GM18517 (cell line): ENCODE measurements around the gene PTPRN2.

Experiments used
- ATAC-seq: cut with Tn5 transposase; IDR thresholded peaks from one replicate; pipeline ENCODE4 v1.9.1; 2021; ENCODE audit warnings: mild to moderate bottlenecking, moderate library complexity; ENCODE audit not compliant: unreplicated experiment

PTPRN2 gene

DNA sequence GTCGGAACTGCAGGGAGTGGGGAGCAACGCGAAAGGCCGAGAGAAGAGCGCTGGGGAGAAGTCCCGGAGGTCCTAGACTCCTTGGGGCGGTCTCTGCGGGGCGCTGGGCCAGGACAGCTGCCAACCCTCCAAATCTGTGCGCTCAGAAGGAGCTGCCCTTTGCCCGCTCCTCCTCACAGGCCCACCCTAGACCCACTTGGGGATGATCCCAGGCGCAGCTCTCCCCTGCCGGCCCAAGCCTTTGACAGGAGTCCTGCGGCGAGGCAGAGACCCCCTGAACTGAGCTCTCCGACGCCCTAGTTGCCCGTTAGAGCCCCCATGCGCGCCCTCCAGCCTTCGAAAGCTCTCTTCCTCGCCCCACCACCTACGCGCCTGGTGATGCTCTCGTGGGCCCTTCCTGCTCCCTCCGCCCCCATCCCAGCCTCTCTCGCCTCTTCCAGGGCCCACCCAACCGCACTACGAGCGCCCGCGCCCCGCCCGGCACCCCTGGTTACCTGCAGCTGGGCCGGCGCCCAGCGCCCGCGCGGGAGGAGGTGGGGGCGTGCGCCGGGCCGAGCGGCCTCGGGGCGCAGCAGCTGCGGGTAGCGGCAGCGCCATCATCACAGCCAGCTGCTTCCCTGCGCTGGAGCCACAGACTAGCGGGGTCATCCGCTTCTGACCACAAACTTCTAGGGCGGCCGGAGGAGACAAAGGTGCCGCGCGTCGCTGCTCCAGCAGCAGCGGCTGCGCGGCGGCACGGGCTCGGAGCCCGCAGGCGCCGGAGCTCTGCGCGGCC lies 897.4 kb downstream of the PTPRN2 start:
- no peak for ATAC-seq

DNA sequence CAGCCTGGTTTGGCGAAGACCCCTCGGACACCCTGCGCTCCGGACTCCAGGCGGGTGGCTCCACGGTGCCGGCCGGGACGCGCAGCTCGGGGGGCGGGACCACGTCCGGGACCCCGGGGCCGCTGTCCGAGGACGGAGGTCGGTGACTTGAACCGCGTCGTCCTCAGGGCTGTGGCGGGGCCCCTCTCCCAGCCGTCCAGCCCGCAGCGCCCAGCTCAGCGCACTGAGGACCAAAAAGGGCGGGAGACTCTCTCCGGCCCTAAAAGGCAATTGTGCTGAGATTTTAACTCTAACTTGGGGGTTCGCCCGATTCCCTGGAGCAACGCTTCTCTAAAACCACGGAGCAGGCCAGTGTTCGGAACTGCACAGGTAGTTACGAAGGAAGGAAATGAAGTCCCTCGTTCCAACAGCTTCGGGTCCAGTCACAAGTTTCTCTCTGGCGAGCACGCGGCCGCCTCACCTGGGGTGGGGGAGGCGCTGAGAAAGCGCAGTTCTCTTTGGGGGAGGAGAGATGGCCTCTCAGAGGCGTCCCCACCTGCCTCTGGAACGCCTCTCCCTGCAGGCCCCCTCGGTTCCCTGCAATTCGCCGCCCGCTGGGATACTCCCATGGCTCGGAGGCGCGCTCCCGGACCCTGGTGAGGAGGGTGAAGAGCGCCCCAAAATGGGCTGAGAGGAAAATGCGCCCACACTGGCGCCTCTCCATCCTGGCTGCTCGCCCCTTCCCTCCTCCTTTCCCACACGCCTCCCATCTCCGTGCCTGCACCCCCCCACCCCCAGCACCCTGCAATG lies 898.2 kb downstream of the PTPRN2 start:
- no peak for ATAC-seq

DNA sequence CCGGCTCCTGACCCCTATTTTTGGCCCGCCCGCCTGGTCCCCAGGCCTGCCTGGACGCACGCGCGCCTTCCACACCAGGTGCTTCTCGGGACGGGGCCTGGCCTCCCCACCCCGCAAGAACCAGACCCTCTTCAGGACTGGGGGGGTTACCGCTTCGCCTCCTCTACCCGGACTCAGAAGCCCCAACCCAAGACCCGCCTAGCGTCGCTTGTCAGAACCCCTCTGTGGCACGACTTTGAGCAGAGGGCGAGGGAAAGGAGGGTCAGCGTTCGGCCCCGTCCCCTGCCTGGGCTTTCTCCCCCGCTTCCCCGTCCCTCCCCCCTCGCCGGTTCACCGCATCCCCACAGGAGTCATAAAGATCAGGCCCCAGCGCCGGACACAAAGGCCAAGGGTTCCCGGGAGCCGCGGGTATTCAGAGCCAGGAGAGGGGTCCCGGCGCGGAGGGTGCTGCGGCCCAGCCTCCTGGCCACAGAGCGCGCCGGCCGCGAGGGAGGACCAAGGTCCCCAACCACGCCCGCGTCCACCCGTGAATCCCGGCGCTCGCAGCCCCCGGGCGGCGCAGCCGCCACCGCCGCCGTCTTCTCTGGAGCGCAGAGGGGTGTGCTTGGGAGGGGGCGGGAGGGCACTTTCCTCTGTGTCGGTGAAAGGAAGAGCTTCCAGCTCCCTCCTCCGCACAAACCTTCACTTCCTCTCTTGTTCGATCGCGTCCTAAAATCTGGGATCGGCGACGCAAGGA lies 898.9 kb downstream of the PTPRN2 start:
- no peak for ATAC-seq

DNA sequence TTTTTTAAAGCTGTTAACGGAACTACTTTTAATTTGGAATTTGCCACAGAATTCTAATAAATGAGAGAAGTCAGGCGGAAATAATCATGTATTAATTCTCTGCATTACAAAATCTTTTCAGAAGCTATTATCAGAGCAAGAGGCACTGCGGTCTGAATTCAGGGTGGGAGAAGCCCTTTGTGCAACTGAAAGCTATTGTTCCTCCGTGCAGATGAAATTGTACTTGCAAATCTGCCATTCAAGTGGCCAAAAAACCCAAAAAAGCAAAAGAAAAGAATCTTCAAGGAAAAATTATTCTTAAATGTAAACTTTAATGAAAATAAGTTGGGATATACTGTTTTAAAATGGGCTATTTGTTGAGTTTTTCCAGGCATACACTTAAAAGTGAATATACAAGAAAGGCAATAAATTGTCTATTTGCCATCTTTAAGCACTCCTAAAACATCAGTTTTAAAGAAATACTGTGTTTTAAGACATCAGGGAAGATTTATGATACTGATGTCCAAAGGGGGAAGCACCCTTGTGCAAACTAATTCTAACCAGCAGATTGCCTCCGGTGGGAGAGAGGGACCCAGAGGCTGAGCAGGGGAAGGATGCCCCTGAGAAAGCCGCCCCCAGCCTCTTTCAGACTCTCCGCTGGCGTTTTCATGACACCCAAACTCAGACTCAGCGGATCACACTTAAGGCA lies 899.6 kb downstream of the PTPRN2 start:
- no peak for ATAC-seq

DNA sequence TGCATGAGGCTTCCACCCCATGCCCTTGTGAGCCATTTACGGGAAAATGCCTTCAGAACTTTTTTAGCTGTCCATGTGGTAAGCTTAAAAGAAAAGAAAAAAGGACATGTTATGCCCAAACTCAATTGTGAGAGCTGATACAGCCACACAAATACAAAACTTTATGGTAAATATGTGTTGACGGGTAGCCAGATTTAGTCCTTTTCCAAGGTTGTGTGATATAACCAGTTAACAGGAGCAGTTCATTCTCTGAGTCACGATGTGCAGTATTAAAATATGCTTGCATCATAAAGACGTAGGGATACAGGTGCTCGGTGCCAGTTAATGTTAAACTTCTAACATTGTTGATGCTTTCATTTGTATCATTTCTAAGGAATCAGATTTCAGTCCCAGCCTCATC lies 900.5 kb downstream of the PTPRN2 start:
- no peak for ATAC-seq

DNA sequence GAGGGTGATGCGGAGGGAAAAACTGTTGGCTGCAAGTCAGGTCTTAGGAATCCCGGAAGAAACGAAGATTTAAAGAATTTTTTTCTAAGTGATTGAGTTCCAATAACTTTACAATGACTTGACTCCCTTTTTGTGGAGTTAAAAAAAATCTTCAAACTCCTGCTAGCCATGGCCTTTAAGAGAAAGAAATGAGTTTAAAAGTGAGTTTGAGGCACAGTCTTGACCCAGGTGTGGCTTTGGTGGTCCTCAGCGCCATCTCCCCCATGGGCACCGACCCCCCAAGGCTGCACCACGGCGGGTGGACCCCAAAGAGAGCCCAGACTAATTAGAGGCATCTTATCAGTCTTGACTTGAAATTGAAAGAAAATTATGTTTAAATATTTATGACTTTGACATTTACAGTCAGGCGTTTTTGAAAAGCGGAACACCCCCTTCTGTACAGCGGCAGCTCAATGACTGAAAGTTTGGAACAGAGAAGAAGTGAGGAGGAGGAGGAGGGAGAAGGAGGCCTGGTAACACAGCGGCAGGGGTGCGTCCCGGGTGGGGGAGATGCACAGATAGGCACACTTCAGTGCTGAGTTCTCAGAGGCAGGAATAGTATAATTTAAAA lies 901.2 kb downstream of the PTPRN2 start:
- no peak for ATAC-seq

DNA sequence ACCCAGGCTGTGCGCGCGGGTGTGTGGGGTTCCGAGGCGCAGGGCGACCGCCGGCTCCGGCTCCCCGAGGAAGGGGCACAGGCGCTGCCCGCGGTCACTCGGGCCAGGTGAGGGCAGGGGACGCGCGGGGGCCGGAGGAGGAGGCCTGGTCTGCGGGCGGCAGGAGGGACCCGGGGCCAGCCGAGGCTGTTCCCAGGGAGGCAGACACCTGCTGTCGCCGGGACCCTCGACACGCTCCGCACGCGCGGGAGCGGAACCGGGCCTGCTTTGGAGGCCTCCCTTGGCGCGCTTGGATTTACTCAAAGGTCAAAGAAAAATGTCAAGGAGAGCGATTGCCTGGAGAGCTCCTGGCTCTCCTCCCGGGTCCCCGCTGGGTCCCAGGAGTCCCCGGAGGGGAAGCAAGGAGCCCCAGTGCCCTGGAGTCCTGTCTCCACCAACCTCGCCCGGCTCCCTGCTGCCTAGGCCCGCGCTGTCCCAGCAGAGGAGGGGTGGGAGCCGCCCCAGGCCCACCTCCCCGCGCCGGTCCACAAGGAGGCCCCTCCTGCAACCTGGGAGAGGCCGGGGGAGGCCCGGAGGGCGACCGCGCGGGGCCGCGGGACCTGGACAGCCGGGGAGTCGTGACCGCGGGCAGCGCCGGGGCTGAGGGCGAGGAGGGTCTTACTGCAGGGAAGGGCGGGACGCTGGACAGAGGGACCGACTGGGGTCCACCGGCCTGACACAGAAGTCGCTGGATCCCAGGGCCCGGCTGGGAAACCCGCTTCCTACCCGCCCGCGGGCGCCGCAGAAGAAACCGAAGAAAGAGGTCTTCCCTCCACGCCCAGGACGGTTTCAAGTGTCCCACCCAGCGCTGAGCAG lies 902.0 kb downstream of the PTPRN2 start:
- ATAC-seq, result no peak

DNA sequence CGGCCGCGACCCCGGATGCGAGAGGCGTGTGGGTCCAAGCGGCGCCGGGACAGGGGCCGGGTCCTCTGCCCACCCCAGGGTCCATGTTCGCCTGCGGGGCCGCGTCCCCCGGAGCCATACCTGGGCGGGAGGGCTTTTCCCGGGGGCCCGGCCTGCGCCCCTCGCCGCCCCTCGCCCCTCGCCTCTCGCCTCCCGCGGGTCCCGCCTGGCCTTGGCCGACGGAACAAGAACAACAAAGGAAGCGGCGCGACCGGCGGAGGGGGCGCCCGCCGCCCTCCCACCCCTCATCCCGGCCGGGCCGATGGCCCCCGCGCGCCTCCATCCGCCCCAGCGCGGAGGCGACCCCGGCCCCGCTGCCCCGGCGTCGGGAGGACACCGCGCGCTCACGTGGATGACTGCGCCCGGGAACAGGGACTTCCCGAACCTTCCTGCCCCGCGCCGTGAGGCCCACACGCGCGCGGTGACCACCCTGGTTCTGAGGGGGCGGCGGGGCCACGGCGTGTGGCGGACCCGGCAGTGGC lies 902.7 kb downstream of the PTPRN2 start:
- no peak for ATAC-seq

DNA sequence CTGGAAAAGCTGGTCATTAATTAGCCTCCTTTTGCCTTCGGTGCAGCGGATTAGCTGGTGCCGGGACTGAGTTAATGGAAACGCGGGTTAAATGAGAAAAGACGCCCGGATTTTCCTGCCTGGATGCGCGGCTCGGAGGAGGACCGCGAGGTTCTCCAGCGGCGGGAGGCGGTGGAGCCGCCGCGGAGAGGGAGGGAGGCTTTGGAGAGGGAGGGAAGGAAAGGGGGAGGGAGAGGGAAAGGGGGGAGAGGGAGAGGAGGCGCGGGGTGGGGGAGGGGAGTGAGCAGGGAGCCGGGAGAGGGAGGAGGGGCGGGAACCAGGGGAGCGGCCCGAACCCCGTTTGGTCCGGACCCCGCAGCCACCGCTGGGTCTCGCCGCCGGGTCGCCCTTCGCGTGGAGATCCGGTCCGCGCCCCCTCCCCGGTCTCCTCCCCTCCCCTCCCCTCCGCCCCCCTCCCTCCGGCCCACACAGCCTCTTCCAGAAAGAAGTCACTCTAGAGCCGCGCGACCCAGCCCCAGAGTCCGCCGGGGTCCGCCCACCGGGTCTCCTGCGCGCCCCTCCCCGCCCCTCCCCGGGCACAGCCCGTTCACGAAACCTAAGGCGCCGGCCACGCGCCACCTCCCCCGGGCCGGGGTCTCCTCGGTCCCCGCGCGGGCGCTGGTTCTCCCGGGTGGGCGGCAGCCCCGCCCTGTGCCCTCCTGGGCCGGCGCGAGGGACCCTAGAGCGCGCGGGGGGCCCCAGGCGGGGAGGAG lies 903.3 kb downstream of the PTPRN2 start:
- ATAC-seq, result no peak

DNA sequence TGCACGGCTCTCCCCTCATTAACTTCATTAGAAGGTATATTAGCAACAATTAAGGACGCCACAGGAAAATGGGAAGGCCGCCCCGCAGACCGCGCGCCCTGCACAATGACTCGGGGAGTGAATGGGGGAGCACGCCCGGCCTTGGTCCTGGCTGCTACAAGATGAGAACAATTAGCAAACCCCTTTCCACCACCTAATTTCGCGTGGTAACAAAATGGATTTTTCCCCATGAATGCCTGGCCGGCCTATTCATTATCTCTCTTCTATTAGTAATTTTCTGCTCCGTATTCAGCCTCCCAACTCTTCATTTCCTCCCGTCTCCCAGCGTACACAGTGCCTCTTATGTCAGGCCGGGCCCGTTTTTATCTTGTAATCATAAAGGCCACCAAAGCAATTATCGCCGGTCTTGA lies 903.9 kb downstream of the PTPRN2 start:
- no peak for ATAC-seq

DNA sequence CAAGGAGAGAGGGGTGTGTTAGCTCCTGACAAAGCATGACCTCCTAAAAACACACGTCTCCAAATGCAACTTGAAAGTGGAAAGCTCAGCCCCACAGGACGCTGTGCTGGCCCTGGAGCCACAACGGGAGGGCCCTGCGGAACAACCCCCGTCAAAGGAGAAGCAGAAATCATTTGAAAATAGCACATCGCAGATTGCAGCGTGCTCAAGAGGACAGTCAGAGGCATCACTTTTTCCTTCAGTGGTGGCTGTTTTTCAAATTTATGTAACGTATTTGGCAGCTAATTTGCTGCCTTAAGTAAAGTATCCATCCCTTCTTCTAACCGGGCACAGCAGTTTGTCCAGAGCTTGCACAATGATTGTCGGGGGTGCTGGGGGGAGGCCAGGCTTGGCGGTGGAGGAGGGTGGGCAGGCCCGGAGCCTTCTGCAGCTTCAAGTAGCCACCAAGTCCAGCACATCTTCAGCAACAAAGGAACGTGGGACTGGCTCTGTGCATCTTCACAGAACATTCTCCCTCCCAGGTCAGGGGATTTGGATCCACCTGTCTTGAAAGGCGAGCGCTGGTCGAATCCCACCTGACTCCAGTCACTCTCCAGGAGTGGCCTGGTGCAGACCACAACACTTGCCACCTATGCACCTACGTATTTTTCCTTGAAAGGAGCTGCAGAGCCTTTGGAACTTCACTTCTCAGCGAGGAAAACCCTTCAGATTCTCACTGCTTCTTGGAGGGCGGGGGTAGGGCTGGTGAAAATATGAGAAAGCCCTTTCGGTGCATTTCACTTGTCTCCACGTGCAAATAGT lies 904.5 kb downstream of the PTPRN2 start:
- ATAC-seq, result no peak

DNA sequence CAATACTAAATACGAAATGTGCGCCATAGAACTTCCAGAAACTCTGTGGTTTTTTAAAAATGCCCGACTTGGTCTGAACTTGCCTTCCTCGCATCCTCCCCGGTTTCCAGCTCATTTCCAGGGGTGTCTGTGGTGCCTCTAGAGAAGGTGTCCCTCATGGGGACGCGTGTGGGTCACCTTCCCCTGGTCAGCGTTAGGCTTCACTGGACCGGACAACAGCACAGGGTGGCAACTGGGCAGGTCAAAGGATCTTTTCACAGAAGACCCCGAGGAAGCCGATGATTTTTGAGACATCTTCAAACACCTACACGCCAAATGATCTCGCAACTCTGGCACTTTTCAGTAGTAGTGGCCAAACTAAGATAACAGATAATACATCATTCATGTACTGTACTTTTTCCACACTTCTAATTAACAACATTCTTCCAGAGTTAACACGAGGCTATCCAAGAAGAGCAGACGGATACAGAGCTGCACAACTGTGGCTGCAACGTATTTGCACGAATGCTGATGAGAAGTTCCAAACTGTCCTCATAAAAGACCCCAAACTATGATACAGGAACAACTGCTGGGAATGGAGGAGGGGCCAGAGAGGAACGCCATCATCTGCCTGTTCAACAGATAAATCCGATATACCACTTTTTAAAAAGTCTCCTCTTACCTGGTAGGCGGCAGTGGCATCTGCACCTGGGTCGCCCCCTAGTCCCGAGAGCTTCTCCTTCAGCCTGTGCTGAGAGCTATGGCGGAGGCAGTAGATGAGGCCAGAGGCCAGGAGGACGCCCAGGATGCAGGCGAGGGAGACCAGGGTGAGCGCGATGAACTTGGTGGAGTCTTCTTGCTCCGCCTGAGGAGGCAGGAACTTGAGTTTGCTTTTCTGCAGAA lies 905.3 kb downstream of the PTPRN2 start:
- no peak for ATAC-seq

DNA sequence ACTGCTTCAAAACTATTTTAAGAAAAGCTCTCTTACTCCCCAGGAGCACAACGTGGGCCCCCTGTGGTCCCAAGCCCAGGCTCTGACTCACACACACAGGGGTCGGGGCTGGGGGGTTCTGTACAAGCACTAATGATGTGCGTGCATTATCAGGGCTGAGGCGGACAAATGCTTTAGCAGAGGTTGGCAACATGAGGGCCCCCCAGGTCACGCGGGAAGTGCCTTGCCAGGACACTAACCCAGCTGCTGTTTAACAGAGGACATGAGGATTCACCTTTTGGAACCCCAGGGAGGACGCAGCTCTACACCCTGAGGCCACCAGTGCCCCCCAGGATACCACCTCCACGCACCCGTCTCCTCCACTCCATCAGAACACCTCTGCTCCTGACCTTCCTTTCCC lies 908.0 kb downstream of the PTPRN2 start:
- no peak for ATAC-seq

DNA sequence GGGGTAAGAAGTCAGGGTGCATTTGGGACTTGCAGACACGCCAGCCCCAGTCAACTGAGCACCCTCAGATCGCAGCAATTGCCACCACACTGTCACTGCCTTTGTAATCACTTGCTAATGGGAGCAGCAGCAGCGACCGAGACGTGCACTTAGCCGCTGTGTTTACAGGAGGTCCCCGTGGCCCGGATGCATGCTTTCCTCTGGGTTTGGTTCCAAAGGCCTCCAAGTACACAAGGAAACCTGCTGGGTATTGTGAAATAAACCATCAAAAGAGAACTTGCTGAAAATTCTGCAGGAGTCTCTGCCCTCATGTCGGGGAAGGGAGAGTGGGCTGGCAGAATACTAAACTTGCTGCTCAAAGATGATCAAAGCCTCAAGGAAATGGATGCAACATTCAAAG lies 909.1 kb downstream of the PTPRN2 start:
- no peak for ATAC-seq

DNA sequence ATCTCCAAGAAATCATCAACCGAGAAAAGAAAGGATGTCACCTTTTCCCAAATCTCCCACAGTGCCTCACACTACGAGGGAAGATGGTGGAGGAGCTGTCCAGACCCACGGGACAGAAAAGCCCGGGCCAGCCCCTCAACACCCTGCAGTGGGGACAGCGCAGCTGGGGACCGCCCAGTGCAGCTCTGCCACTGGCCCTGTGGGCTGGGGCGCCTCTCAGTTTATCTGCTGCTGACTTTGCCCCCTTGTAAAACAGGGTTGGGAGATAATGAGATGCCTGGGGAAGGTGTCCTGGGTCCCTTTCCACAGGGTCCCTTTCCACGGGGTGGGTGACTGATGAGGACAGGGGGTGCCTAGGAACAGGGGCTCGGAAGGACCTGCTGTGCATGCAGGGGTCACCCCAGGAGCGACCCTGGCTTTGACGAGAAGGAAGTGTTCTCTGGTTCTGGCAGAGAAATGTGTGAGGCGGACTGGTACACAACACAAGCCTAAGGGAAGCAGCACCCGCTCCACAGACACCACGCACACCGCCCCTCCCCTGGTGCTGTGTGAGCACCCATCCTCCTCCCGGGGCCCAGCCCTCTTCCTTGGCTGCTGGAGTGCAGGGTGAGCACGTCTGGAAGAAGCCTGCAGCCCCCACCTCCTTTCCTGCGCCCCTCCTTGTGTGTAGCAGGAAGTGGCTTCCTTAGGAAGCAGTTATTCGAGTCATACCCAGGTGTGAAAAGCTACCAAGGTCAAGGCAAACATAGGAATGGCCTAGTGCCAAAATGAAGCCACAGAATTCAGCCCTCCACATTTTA lies 911.0 kb downstream of the PTPRN2 start:
- no peak for ATAC-seq

DNA sequence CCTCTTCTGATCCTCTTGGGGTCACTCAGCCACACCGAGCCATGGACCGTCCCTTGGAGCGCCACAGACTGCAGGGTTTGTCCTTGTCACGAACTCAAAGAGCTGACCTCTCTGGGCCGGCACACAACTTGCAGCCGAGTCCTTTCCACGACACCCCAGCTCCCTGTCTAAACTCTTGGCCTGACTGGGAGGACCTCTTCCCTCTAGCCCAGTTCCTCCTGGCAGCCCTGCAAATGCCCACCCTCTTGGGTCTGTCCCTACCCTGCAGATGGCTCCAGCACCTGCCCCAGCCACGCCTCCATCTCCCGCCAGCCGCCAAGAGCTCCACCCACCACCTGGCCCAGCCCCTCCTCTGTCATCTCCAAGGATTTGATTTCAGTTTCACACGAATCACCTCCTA lies 911.6 kb downstream of the PTPRN2 start:
- ATAC-seq, result no peak
